SIG-M5 (cell line): ENCODE measurements around the gene MORF4L1.

ENCODE experiments used
- DNase-seq: peaks from one replicate; lab custom pipeline; 2025; lab: John Stamatoyannopoulos, UW

The MORF4L1 gene

DNA sequence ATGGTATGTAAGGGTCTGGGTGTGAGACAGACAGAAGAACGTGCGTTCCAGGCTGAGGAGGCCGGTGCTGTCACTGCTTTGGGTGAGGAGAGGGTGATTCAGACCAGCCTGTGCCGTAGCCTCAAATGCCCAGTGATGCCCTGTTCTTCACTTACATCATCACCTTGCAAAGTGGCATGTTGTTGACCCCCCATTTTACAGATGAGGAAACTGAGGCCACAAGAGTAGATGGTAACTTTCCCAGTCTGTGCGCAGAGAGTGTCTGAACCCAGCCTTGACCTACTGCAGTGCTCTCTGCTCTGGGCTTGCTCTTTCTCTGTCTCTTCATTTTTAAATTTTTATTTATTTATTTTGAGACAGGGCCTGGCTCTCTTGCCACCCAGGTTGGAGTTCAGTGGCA lies 73.8 kb downstream of the MORF4L1 start:
- no peak for DNase-seq

DNA sequence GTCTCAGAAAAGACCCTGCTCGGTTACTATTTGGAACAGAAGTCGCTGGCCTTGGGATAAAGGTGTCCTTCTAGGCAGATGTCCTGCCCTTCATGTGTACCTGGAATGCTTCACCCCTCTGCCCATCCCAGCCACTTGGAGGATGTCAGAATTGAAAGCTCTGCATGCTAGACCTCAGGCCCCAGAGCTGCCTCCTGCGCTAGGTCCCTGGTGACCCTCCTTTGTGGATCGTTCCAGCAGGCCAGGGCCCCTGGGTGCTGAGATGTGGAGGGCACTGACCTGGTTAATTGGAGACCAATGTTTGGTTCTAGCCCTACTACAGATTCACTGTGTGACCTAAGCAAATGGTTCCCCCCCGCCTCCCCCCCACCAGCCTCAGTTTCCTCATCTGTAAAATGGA lies 74.8 kb downstream of the MORF4L1 start:
- DNase-seq, result no peak
